GM12875 (cell line): ENCODE data around the gene SURF4.
"Not testable (repeated sequence)": the region's sequence is repeated elsewhere in the genome, so short reads cannot be mapped to it uniquely, and the experiment has no call there.

Experiments used
- H3K4me3 ChIP-seq: one replicate; pipeline ENCODE4 v1.5.1; 2011; ENCODE audit warnings: low read depth, low read length, control low read depth
- CTCF ChIP-seq: IDR thresholded peaks from 2 replicates; pipeline ENCODE4 v1.5.1; 2011; ENCODE audit warnings: low read depth, mild to moderate bottlenecking, control low read depth, inconsistent platforms, low read length, moderate library complexity, borderline replicate concordance; ENCODE audit not compliant: insufficient read depth

SURF4 gene

GRCh38 chr9:133332381-133332730, 43.5 kb downstream of the SURF4 start:
- no peak for TF ChIP-seq CTCF
- no peak overlapping the region for H3K4me3 ChIP-seq

- H3K4me3 ChIP-seq = no peak overlapping the region
- no peak for TF ChIP-seq CTCF
Observed at GRCh38 chr9:133331641-133332380, 44.0 kb downstream of the SURF4 start.

- TF ChIP-seq CTCF = no peak
- no peak overlapping the region for H3K4me3 ChIP-seq
Observed at GRCh38 chr9:133331221-133331620, 44.6 kb downstream of the SURF4 start.

GRCh38 chr9:133329306-133330156, 46.3 kb downstream of the SURF4 start:
- not testable (repeated sequence) for H3K4me3 ChIP-seq
- peak; percentile 42; the same call in 1 of the 2 replicates for TF ChIP-seq CTCF

- no peak for TF ChIP-seq CTCF
Observed at GRCh38 chr9:133327834-133328484, 47.9 kb downstream of the SURF4 start.

GRCh38 chr9:133327021-133327420, 48.8 kb downstream of the SURF4 start:
- not testable (repeated sequence) for H3K4me3 ChIP-seq

More at GRCh38 chr9:133327834-133328484, 47.9 kb downstream of the SURF4 start:
- H3K4me3 ChIP-seq = no peak overlapping the region

- TF ChIP-seq CTCF = no peak
Observed at GRCh38 chr9:133323991-133324703, 51.7 kb downstream of the SURF4 start.

More at GRCh38 chr9:133323991-133324703, 51.7 kb downstream of the SURF4 start:
- H3K4me3 ChIP-seq = no peak overlapping the region
